ENCODE results near the gene SLITRK4.
A peak's percentile ranks its signal among the peaks of the same experiment; 100 is the strongest.

The SLITRK4 gene

GRCh38 chrX:143635915-143636314, at the start of gene SLITRK4:
SLITRK4 (minus strand) TSS chrX:143636101; CDS start chrX:143631108, 4,993 bp downstream.
- no peak for DNase-seq

- DNase-seq, result no peak
Observed at GRCh38 chrX:143683486-143683885, 47.6 kb upstream of the SLITRK4 start.

GRCh38 chrX:143674926-143675325, 39.0 kb upstream of the SLITRK4 start:
- DNase-seq, result no peak

- peak; percentile 17 for DNase-seq
Observed at GRCh38 chrX:143669395-143669794, 33.5 kb upstream of the SLITRK4 start.

- peak; percentile 4 for DNase-seq
Observed at GRCh38 chrX:143664302-143664701, 28.4 kb upstream of the SLITRK4 start.

GRCh38 chrX:143663755-143664154, 27.9 kb upstream of the SLITRK4 start:
- no peak for DNase-seq

GRCh38 chrX:143661286-143661685, 25.4 kb upstream of the SLITRK4 start:
- DNase-seq, result peak; percentile 30

- DNase-seq, result no peak
Observed at GRCh38 chrX:143648705-143649104, 12.8 kb upstream of the SLITRK4 start.

- DNase-seq, result no peak
Observed at GRCh38 chrX:143642426-143642825, 6.5 kb upstream of the SLITRK4 start.

- DNase-seq, result peak; percentile 21
Observed at GRCh38 chrX:143636831-143637230, 930 bp upstream of the SLITRK4 start.

- DNase-seq, result peak; percentile 20
Observed at GRCh38 chrX:143634663-143635455, 1.0 kb downstream of the SLITRK4 start.

- no peak for DNase-seq
Observed at GRCh38 chrX:143634309-143634662, 1.6 kb downstream of the SLITRK4 start.

GRCh38 chrX:143633461-143634308, 2.2 kb downstream of the SLITRK4 start:
- DNase-seq, result peak; percentile 30

- no peak for DNase-seq
Observed at GRCh38 chrX:143632625-143633410, 3.1 kb downstream of the SLITRK4 start.

GRCh38 chrX:143623657-143624056, 12.2 kb downstream of the SLITRK4 start:
- DNase-seq, result no peak

- DNase-seq, result no peak
Observed at GRCh38 chrX:143621276-143621675, 14.6 kb downstream of the SLITRK4 start.

- no peak for DNase-seq
Observed at GRCh38 chrX:143615851-143616250, 20.1 kb downstream of the SLITRK4 start.

GRCh38 chrX:143601809-143602208, 34.1 kb downstream of the SLITRK4 start:
- DNase-seq, result no peak

GRCh38 chrX:143581240-143581639, 54.7 kb downstream of the SLITRK4 start:
- DNase-seq, result no peak

- no peak for DNase-seq
Observed at GRCh38 chrX:143580266-143580665, 55.6 kb downstream of the SLITRK4 start.
